DMS153 (cell line): ENCODE data around the gene ACADL.

Source experiments
- DNase-seq: peaks from one replicate; lab custom pipeline; 2025; lab: John Stamatoyannopoulos, UW

ACADL gene

GRCh38 chr2:210170446-210171303 is 54.6 kb downstream of the ACADL start:
- DNase-seq = peak; percentile 81

DNA sequence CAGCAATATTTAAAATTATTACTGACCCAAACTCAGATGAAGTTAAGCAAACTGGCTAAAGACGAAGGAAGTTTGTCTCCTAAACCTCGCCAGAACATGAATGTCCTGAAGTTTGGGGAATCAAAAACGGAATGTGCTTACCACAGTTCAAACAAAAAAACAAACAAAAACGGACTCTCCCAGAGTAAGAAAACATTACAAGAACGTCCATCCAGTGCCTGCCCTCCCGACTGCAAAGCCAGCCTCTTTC is 55.1 kb downstream of the ACADL start:
- no peak for DNase-seq

- no peak for DNase-seq
Observed at GRCh38 chr2:210169516-210170195, 55.6 kb downstream of the ACADL start.

DNA sequence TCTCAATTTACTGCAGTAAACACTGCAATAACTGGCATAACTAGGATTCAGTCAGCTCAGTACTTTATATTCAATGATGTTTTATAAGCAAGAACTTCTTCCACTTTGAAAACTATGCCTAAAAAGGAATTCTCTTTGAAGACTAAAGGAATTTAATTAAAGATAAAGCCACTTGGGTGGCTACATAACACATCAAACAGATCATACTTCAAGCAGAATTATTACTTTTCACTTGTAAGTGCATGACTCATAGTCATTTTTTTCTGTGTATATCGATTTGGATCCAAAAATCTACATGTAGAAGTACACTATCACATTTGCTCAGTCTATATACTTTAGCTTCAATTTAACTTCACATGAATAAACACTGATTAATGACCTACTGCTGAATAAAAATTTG is 58.0 kb downstream of the ACADL start:
- no peak for DNase-seq

- DNase-seq = no peak
Observed at GRCh38 chr2:210162466-210163124, 62.7 kb downstream of the ACADL start.

DNA sequence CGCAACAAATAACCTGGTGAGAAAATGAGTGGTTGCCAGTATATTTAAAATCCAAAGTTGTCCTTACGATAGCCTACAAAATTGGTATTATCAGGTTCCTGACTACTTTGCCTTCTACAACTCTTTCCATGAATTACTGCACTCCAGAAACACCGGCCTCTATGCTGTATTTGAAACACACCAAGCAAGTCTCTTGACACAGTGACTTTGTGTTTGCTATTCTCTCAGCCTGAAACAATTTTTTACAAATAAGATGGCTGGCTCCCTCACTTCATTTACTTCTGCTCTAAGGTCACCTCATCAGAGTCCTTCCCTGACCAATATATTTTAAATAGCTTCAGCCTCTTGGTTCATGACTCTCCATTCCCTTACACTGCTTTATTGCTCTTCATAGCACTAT is 66.2 kb downstream of the ACADL start:
- no peak for DNase-seq

DNA sequence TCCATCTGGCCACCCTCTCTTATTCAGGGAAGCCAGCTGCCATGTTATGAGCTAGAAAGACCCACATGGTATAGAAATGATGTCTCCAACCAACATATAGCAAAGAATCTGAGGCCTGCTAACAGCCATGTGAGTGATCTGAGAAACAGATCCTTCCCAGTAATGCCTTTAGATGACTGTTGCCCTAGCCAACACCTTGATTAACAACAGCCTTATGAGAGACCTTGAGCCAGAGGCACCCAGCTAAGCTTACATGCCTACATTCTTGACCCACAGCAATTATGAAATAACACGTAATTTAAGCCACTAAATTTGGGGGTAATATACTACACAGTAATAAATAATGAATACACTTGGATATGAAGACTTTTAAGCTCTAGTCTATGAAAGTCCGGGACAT is 67.0 kb downstream of the ACADL start:
- DNase-seq = no peak

GRCh38 chr2:210157526-210157925 is 67.7 kb downstream of the ACADL start:
- no peak for DNase-seq

GRCh38 chr2:210147614-210148013 is 77.6 kb downstream of the ACADL start:
- no peak for DNase-seq
